Chondrocyte (in vitro differentiated cells): ENCODE data around the gene CXCL6. TPM values are rescaled to one million over a fixed set of nuclear protein-coding genes. Genes with fewer than 3 reads are reported as not detected.

ENCODE experiments used
- DNase-seq: peaks from one replicate; pipeline ENCODE4 v3.0.0; 2021; ENCODE audit warnings: mixed read lengths, low spot score
- H3K27ac Mint-ChIP-seq: one replicate; pipeline ENCODE4 v1.8.0; 2021; ENCODE audit warnings: mild to moderate bottlenecking, moderate library complexity, mixed read lengths; ENCODE audit not compliant: unreplicated experiment
- H3K27me3 Mint-ChIP-seq: 2 replicates; pipeline ENCODE4 v1.8.0; 2021; ENCODE audit warnings: low read depth, mixed read lengths
- H3K36me3 Mint-ChIP-seq: 2 replicates; pipeline ENCODE4 v1.8.0; 2021; ENCODE audit warnings: low read depth, mixed read lengths
- H3K4me1 Mint-ChIP-seq: 2 replicates; pipeline ENCODE4 v1.8.0; 2021; ENCODE audit warnings: low read depth, mild to moderate bottlenecking, mixed read lengths
- H3K4me3 Mint-ChIP-seq: one replicate; pipeline ENCODE4 v1.8.0; 2021; ENCODE audit warnings: mild to moderate bottlenecking, moderate library complexity, mixed read lengths; ENCODE audit not compliant: unreplicated experiment
- H3K9me3 Mint-ChIP-seq: 2 replicates; pipeline ENCODE4 v1.8.0; 2021; ENCODE audit warnings: low read depth, mixed read lengths
- total RNA-seq: library from RNA; stranded (reverse); gene quantifications from 3 replicates; pipeline ENCODE4 v1.2.1, GENCODE V29; 2021
- TF ChIP-seq, protein P1 (sequence below): fragments of 200-600 bp; sonication (generic); IDR thresholded peaks from 2 replicates; pipeline ENCODE4 v1.5.0; 2021; ENCODE audit warnings: antibody characterized with exemption, mild to moderate bottlenecking, moderate library complexity

Gene CXCL6
- total RNA-seq, 1 donor from 2014 or later: not detected

GRCh38 chr4:73839715-73840114 is 3.2 kb downstream of the CXCL6 start:
- Mint-ChIP-seq H3K4me1 (peaks cover 8% of the 10 kb centered on the region), H3K36me3 (peaks cover 3% of the 10 kb centered on the region), H3K4me3 (no peak overlapping the region), H3K27ac (no peak overlapping the region), H3K9me3 (no peaks in the 10 kb centered on the region), H3K27me3 (peaks cover 46% of the 10 kb centered on the region)
- TF ChIP-seq, protein P1, sequence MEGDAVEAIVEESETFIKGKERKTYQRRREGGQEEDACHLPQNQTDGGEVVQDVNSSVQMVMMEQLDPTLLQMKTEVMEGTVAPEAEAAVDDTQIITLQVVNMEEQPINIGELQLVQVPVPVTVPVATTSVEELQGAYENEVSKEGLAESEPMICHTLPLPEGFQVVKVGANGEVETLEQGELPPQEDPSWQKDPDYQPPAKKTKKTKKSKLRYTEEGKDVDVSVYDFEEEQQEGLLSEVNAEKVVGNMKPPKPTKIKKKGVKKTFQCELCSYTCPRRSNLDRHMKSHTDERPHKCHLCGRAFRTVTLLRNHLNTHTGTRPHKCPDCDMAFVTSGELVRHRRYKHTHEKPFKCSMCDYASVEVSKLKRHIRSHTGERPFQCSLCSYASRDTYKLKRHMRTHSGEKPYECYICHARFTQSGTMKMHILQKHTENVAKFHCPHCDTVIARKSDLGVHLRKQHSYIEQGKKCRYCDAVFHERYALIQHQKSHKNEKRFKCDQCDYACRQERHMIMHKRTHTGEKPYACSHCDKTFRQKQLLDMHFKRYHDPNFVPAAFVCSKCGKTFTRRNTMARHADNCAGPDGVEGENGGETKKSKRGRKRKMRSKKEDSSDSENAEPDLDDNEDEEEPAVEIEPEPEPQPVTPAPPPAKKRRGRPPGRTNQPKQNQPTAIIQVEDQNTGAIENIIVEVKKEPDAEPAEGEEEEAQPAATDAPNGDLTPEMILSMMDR: no peak
- no peak for DNase-seq

DNA sequence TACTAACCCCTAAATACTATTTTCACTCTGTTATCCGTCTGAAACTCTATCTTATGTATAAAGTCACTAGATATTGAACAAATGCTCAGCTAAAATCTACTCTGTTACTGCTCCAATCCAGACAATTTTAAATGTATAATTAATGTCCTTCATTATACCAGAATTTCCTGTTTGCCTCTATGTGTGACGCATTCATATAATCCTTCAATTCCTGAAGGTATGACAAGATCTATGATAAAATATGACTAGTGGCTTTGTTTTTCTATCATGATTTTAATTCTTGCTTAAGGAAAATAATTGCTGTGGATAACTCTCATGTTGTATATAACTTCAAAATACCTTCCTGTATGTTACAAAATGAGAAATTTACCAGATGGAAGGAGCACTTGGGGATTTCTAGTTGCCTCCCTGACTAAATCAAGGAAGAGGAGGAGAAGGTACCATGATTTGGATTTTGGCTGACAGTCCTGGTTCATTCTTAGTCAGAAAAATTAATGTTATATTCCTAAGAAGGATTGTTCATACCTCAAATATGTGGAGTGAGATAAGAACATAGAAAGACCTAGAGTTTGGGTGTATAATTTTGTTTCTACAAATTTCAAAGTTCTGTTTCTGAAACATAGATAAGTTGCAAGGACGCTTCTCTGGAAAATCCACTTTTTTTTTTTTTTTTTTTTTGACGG is 4.9 kb downstream of the CXCL6 start:
- H3K4me3 Mint-ChIP-seq: no peak overlapping the region
- H3K36me3 Mint-ChIP-seq: peaks cover 3% of the 10 kb centered on the region
- DNase-seq: no peak
- H3K27me3 Mint-ChIP-seq: peaks cover 53% of the 10 kb centered on the region
- peaks cover 8% of the 10 kb centered on the region for H3K4me1 Mint-ChIP-seq
- no peak overlapping the region for H3K27ac Mint-ChIP-seq
- H3K9me3 Mint-ChIP-seq: no peaks in the 10 kb centered on the region
- TF ChIP-seq, protein P1: no peak

DNA sequence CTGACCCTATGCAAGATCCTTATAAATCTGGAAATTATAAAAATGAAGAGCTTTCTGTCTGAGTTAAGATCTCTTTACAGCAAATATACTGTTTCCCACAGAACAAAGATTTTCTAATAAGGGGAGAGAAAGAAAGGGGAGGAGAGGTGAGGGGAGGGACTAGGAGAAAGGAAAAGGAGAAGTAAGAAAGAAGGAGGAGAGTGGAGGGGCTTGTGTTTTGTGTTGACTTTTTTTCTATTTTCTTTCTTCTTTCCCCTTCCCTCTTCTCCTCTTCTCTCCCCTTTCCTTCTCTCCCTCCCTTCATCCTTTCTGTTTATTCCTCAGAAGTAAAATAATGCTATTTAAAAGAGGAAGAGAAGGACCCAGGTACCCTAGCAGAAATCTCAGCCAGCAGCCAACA is 6.2 kb downstream of the CXCL6 start:
- H3K4me3 Mint-ChIP-seq: no peak overlapping the region
- TF ChIP-seq, protein P1: no peak

DNA sequence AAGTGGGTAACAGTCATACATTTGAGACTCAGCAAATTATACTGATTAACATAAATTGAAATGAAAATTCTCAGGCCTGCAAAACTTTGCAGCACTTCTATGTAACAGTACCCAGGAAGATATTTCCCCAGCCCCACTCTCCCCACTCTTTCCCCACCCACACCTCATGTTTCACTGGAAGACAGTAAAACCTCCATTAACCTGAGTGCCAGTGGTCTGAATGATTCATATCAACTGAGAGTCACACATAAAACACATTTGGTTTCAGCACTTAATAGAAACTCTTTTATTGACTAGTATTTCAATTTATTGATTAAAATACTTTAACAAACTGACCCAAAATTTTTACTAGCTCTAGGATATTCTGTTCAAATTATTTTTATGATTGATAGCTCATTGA is 6.9 kb downstream of the CXCL6 start:
- Mint-ChIP-seq H3K4me3 (no peak overlapping the region), H3K27me3 (peaks cover 53% of the 10 kb centered on the region), H3K4me1 (no peaks in the 10 kb centered on the region), H3K36me3 (peaks cover 3% of the 10 kb centered on the region), H3K27ac (no peak overlapping the region), H3K9me3 (no peaks in the 10 kb centered on the region)
- no peak for DNase-seq
- TF ChIP-seq, protein P1: no peak

More for the DNA sequence above, 6.2 kb downstream of the CXCL6 start:
- no peak for DNase-seq
- H3K36me3 Mint-ChIP-seq: peaks cover 3% of the 10 kb centered on the region
- peaks cover 48% of the 10 kb centered on the region for H3K27me3 Mint-ChIP-seq
- H3K27ac Mint-ChIP-seq: no peak overlapping the region
- H3K4me1 Mint-ChIP-seq: no peaks in the 10 kb centered on the region
- no peaks in the 10 kb centered on the region for H3K9me3 Mint-ChIP-seq

- H3K4me3 Mint-ChIP-seq: no peak overlapping the region
- H3K27me3 Mint-ChIP-seq: peaks cover 48% of the 10 kb centered on the region
- TF ChIP-seq, protein P1: no peak
- H3K4me1 Mint-ChIP-seq: no peaks in the 10 kb centered on the region
- H3K9me3 Mint-ChIP-seq: no peaks in the 10 kb centered on the region
- peaks cover 3% of the 10 kb centered on the region for H3K36me3 Mint-ChIP-seq
- no peak for DNase-seq
- no peak overlapping the region for H3K27ac Mint-ChIP-seq
Observed at GRCh38 chr4:73844345-73844744, 7.9 kb downstream of the CXCL6 start.
